Loucy (cell line): Measurements from ENCODE around the gene FRMD5.
"Not testable (repeated sequence)": the region's sequence is repeated elsewhere in the genome, so short reads cannot be mapped to it uniquely, and the experiment has no call there.

Experiments used
- CTCF ChIP-seq: fragments of 200-600 bp; sonication (generic); conservative IDR thresholded peaks from 2 replicates; pipeline ENCODE4 v1.5.1; 2014; ENCODE audit warnings: mild to moderate bottlenecking, antibody characterized with exemption, low read length
- EZH2phosphoT487 ChIP-seq: fragments of 200-600 bp; IDR thresholded peaks from 2 replicates; pipeline ENCODE4 v1.6.1; 2018; ENCODE audit warnings: antibody characterized with exemption, mild to moderate bottlenecking, moderate library complexity, borderline replicate concordance

- TF ChIP-seq CTCF, EZH2phosphoT487: not testable (repeated sequence)
Observed at GRCh38 chr15:44229301-44229700, 34.2 kb upstream of the FRMD5 start.
